Measurements from ENCODE around the gene UBE2D2.
A peak's percentile ranks its signal among the peaks of the same experiment; 100 is the strongest.
"Not testable (repeated sequence)": the region's sequence is repeated elsewhere in the genome, so short reads cannot be mapped to it uniquely, and the experiment has no call there.

Gene UBE2D2

GRCh38 chr5:139549162-139549894, 11.8 kb upstream of the UBE2D2 start:
- no peak for FAIRE-seq

GRCh38 chr5:139550051-139550872, 10.9 kb upstream of the UBE2D2 start:
- FAIRE-seq: not testable (repeated sequence)

GRCh38 chr5:139551191-139551889, 9.8 kb upstream of the UBE2D2 start:
- FAIRE-seq: no peak

GRCh38 chr5:139552893-139553575, 8.1 kb upstream of the UBE2D2 start:
- FAIRE-seq: no peak

GRCh38 chr5:139554264-139554663, 6.9 kb upstream of the UBE2D2 start:
- no peak for FAIRE-seq

GRCh38 chr5:139557811-139558210, 3.3 kb upstream of the UBE2D2 start:
- no peak for FAIRE-seq

GRCh38 chr5:139561655-139562451, 714 bp downstream of the UBE2D2 start:
- no peak for FAIRE-seq

GRCh38 chr5:139562847-139563246, 1.7 kb downstream of the UBE2D2 start:
- FAIRE-seq: no peak

- FAIRE-seq: no peak
Observed at GRCh38 chr5:139565411-139566305, 4.5 kb downstream of the UBE2D2 start.

GRCh38 chr5:139566611-139567010, 5.5 kb downstream of the UBE2D2 start:
- no peak for FAIRE-seq

- FAIRE-seq: no peak
Observed at GRCh38 chr5:139569270-139569955, 8.3 kb downstream of the UBE2D2 start.

- no peak for FAIRE-seq
Observed at GRCh38 chr5:139571543-139571942, 10.4 kb downstream of the UBE2D2 start.

- FAIRE-seq: no peak
Observed at GRCh38 chr5:139571966-139572365, 10.8 kb downstream of the UBE2D2 start.

GRCh38 chr5:139574641-139575312, 13.6 kb downstream of the UBE2D2 start:
- FAIRE-seq: peak; percentile 19

- no peak for FAIRE-seq
Observed at GRCh38 chr5:139575313-139575646, 14.1 kb downstream of the UBE2D2 start.

GRCh38 chr5:139575751-139576150, 14.6 kb downstream of the UBE2D2 start:
- FAIRE-seq: no peak

- FAIRE-seq: no peak
Observed at GRCh38 chr5:139577689-139578290, 16.7 kb downstream of the UBE2D2 start.

- FAIRE-seq: no peak
Observed at GRCh38 chr5:139578325-139578724, 17.2 kb downstream of the UBE2D2 start.

GRCh38 chr5:139582181-139582580, 21.0 kb downstream of the UBE2D2 start:
- FAIRE-seq: not testable (repeated sequence)

Measured in A204.1 (cell line).